SU-DHL-6 (cell line): ENCODE measurements around the gene EML6.

Source experiments
- H2AFZ ChIP-seq: fragments of 200-600 bp; sonication (generic); 2 replicates; pipeline ENCODE4 v1.6.1; 2014; ENCODE audit warnings: low read depth, mild to moderate bottlenecking, moderate library complexity, mixed read lengths, antibody characterized with exemption, low read length; ENCODE audit not compliant: severe bottlenecking
- H3F3A ChIP-seq: fragments of 200-600 bp; shearing (Covaris generic); 2 replicates; pipeline ENCODE4 v1.6.0; 2016; ENCODE audit warnings: antibody characterized with exemption, mild to moderate bottlenecking; ENCODE audit not compliant: insufficient read depth
- H3K27ac ChIP-seq: fragments of 200-600 bp; sonication (generic); 2 replicates; pipeline ENCODE4 v1.5.1; 2016; ENCODE audit warnings: low read depth, mild to moderate bottlenecking, low read length, moderate library complexity, mixed read lengths
- H3K27me3 ChIP-seq: fragments of 200-600 bp; sonication (generic), shearing (Covaris generic); 2 replicates; pipeline ENCODE4 v1.6.0; 2014; ENCODE audit warnings: mild to moderate bottlenecking, low read length
- H3K36me3 ChIP-seq: fragments of 200-600 bp; sonication (generic); 2 replicates; pipeline ENCODE4 v1.6.1; 2014; ENCODE audit warnings: mild to moderate bottlenecking, low read length, mixed read lengths
- H3K4me2 ChIP-seq: fragments of 300-600, 200-600 bp; shearing (Covaris generic), sonication (generic); 2 replicates; pipeline ENCODE4 v1.6.0; 2014; ENCODE audit warnings: low read length, low read depth, mild to moderate bottlenecking; ENCODE audit not compliant: poor library complexity, severe bottlenecking
- H3K4me3 ChIP-seq: fragments of 200-600 bp; sonication (generic); 2 replicates; pipeline ENCODE4 v1.5.1; 2014; ENCODE audit warnings: antibody characterized with exemption, low read length, mild to moderate bottlenecking, mixed read lengths; ENCODE audit not compliant: insufficient read depth, poor library complexity, severe bottlenecking
- H3K79me2 ChIP-seq: fragments of 200-600 bp; sonication (generic); 2 replicates; pipeline ENCODE4 v1.6.1; 2014; ENCODE audit warnings: mild to moderate bottlenecking, low read length, moderate library complexity; ENCODE audit not compliant: insufficient read depth
- H3K9ac ChIP-seq: fragments of 200-600 bp; sonication (generic); 2 replicates; pipeline ENCODE4 v1.7.0; 2014; ENCODE audit warnings: mild to moderate bottlenecking, low read length
- H3K9me2 ChIP-seq: fragments of 200-600 bp; sonication (generic); replicated peaks from 2 replicates; pipeline ENCODE4 v1.6.1; 2014; ENCODE audit warnings: low read length; ENCODE audit not compliant: insufficient read depth
- H3K9me3 ChIP-seq: fragments of 200-600 bp; sonication (generic); 2 replicates; pipeline ENCODE4 v1.6.1; 2014; ENCODE audit warnings: low read length, mixed read lengths; ENCODE audit not compliant: insufficient read depth
- H4K20me1 ChIP-seq: fragments of 200-600 bp; sonication (generic); 2 replicates; pipeline ENCODE4 v1.6.1; 2014; ENCODE audit warnings: low read depth, mild to moderate bottlenecking, antibody characterized with exemption, low read length, moderate library complexity, mixed read lengths
- EZH2phosphoT487 ChIP-seq: fragments of 200-600 bp; sonication (generic), shearing (Covaris generic); conservative IDR thresholded peaks from 2 replicates; pipeline ENCODE4 v1.6.1; 2018; ENCODE audit warnings: mild to moderate bottlenecking, antibody characterized with exemption, low read length, moderate library complexity, mixed read lengths
- TF ChIP-seq, protein P1 (sequence below): fragments of 200-600 bp; sonication (generic); IDR thresholded peaks from one replicate; pipeline ENCODE4 v1.5.1; 2017; ENCODE audit warnings: antibody characterized with exemption, mild to moderate bottlenecking, low read length, moderate library complexity; ENCODE audit not compliant: insufficient read depth, poor library complexity, severe bottlenecking

The EML6 gene

DNA sequence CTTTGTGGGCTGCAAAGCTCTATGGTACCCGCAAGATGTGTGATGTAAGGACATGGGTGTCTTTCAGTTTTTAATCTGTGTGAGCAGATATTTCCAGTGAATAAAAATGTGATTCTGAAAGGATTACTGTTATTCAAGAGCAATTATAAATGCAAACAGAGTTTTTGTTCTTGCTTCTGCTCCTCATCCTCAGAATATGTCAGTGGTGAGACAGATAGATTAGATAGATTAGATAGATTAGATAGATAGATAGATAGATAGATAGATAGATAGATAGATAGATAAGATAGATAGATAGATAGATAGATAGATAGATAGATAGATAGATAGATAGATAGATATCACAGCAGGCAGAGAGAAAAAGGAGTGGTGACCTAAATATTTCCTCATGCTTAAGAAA lies 184.2 kb downstream of the EML6 start:
- no peak for TF ChIP-seq EZH2phosphoT487
- TF ChIP-seq, protein P1, sequence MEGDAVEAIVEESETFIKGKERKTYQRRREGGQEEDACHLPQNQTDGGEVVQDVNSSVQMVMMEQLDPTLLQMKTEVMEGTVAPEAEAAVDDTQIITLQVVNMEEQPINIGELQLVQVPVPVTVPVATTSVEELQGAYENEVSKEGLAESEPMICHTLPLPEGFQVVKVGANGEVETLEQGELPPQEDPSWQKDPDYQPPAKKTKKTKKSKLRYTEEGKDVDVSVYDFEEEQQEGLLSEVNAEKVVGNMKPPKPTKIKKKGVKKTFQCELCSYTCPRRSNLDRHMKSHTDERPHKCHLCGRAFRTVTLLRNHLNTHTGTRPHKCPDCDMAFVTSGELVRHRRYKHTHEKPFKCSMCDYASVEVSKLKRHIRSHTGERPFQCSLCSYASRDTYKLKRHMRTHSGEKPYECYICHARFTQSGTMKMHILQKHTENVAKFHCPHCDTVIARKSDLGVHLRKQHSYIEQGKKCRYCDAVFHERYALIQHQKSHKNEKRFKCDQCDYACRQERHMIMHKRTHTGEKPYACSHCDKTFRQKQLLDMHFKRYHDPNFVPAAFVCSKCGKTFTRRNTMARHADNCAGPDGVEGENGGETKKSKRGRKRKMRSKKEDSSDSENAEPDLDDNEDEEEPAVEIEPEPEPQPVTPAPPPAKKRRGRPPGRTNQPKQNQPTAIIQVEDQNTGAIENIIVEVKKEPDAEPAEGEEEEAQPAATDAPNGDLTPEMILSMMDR = no peak
- H3F3A ChIP-seq = peaks cover 4% of the 10 kb centered on the region; the same call in 1 of the 2 replicates
- H3K79me2 ChIP-seq = no peaks in the 10 kb centered on the region
- no peak overlapping the region for H3K27ac ChIP-seq
- no peak overlapping the region for H2AFZ ChIP-seq
- H3K9me2 ChIP-seq = no peaks in the 10 kb centered on the region
- no peaks in the 10 kb centered on the region for H3K27me3 ChIP-seq
- no peak overlapping the region for H3K4me2 ChIP-seq
- H3K36me3 ChIP-seq = peaks cover 5% of the 10 kb centered on the region; the same call in 1 of the 2 replicates
- no peak overlapping the region for H3K4me3 ChIP-seq
- no peak overlapping the region for H3K9ac ChIP-seq
- H4K20me1 ChIP-seq = no peaks in the 10 kb centered on the region
- no peaks in the 10 kb centered on the region for H3K9me3 ChIP-seq

DNA sequence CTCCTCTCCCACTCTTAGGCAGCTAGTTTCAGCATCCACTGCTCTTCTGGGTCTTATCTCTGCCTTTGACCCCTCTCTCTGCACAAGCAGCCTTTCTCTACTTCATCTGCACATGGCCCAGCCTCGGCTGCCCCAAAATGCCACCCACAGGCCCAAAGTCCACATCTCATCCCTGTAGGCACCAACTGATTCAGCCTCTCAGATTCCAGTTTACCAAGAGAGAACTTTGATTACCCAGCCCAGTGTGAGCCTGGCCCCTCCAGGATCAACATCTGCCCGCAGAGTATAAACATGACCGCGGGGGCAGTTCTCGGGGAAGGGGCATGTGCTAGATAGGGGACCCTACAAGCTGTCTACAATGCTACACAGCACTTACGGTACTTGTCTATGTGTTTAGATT lies 185.1 kb downstream of the EML6 start:
- Histone ChIP-seq H3K36me3 (peaks cover 5% of the 10 kb centered on the region; the same call in 1 of the 2 replicates), H2AFZ (no peak overlapping the region), H3K27ac (no peak overlapping the region), H3K4me2 (no peak overlapping the region), H3K27me3 (no peaks in the 10 kb centered on the region), H3K79me2 (no peaks in the 10 kb centered on the region), H3K9ac (no peak overlapping the region), H3K9me2 (no peaks in the 10 kb centered on the region), H4K20me1 (no peaks in the 10 kb centered on the region), H3K9me3 (no peaks in the 10 kb centered on the region), H3F3A (peaks cover 4% of the 10 kb centered on the region; the same call in 1 of the 2 replicates), H3K4me3 (no peak overlapping the region)
- no peak for TF ChIP-seq EZH2phosphoT487
- TF ChIP-seq, protein P1 = no peak

DNA sequence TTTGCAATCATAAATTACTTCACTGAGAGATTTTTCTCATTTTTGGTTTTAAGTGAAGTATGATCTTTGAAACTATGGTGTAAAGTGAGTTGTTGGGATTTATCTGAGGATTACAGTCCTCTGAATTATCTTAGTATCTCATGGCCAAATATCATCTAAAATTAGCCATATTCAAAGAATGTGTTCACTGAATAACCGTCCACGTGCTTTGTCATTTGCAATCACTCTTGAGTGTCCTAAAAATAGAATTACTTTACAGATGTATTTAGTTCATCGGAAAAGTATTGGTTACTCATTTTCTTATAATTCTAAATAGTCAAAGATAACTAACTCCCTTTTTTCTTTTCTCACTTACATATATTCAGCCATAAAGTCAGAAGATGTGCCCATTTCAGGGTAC lies 185.5 kb downstream of the EML6 start:
- Histone ChIP-seq H3K36me3 (peaks cover 5% of the 10 kb centered on the region; the same call in 1 of the 2 replicates), H3K79me2 (no peaks in the 10 kb centered on the region), H4K20me1 (no peaks in the 10 kb centered on the region), H2AFZ (no peak overlapping the region), H3K4me3 (no peak overlapping the region), H3F3A (peaks cover 4% of the 10 kb centered on the region; the same call in 1 of the 2 replicates), H3K4me2 (no peak overlapping the region), H3K27ac (no peak overlapping the region), H3K9me3 (no peaks in the 10 kb centered on the region), H3K9me2 (no peaks in the 10 kb centered on the region), H3K27me3 (no peaks in the 10 kb centered on the region), H3K9ac (no peak overlapping the region)
- TF ChIP-seq, protein P1 = no peak
- TF ChIP-seq EZH2phosphoT487 = no peak
